HG03025 (cell line): ENCODE data around the gene FOXJ2.
"Not testable (repeated sequence)": the region's sequence is repeated elsewhere in the genome, so short reads cannot be mapped to it uniquely, and the experiment has no call there.

Source experiments
- ATAC-seq: cut with Tn5 transposase; IDR thresholded peaks from one replicate; pipeline ENCODE4 v1.9.1; 2021; ENCODE audit warnings: mild to moderate bottlenecking, moderate library complexity; ENCODE audit not compliant: unreplicated experiment, low FRiP score

The FOXJ2 gene

GRCh38 chr12:8032242-8033152 is at the start of gene FOXJ2:
TSS of gene FOXJ2 (plus strand) at chr12:8032716. CDS start at chr12:8039833, 7,117 bp downstream.
- peak; percentile 65 for ATAC-seq

GRCh38 chr12:7983019-7983418 is 49.5 kb upstream of the FOXJ2 start:
- ATAC-seq = not testable (repeated sequence)

GRCh38 chr12:7983460-7983859 is 49.1 kb upstream of the FOXJ2 start:
- not testable (repeated sequence) for ATAC-seq

GRCh38 chr12:7984900-7985299 is 47.6 kb upstream of the FOXJ2 start:
- ATAC-seq = no peak

- no peak for ATAC-seq
Observed at GRCh38 chr12:7985802-7986418, 46.6 kb upstream of the FOXJ2 start.

- ATAC-seq = no peak
Observed at GRCh38 chr12:7989827-7990491, 42.6 kb upstream of the FOXJ2 start.

GRCh38 chr12:7991535-7991934 is 41.0 kb upstream of the FOXJ2 start:
- ATAC-seq = no peak

- peak; percentile 15 for ATAC-seq
Observed at GRCh38 chr12:7994731-7995205, 37.7 kb upstream of the FOXJ2 start.

GRCh38 chr12:7995266-7995963 is 37.1 kb upstream of the FOXJ2 start:
- ATAC-seq = peak; percentile 96

GRCh38 chr12:8000827-8001226 is 31.7 kb upstream of the FOXJ2 start:
- not testable (repeated sequence) for ATAC-seq

- not testable (repeated sequence) for ATAC-seq
Observed at GRCh38 chr12:8001496-8001895, 31.0 kb upstream of the FOXJ2 start.

GRCh38 chr12:8004897-8005296 is 27.6 kb upstream of the FOXJ2 start:
- ATAC-seq = not testable (repeated sequence)

- no peak for ATAC-seq
Observed at GRCh38 chr12:8011331-8011730, 21.2 kb upstream of the FOXJ2 start.

- ATAC-seq = no peak
Observed at GRCh38 chr12:8012651-8013309, 19.7 kb upstream of the FOXJ2 start.

GRCh38 chr12:8014836-8015235 is 17.7 kb upstream of the FOXJ2 start:
- no peak for ATAC-seq

GRCh38 chr12:8018213-8018612 is 14.3 kb upstream of the FOXJ2 start:
- not testable (repeated sequence) for ATAC-seq

GRCh38 chr12:8018666-8019581 is 13.6 kb upstream of the FOXJ2 start:
- no peak for ATAC-seq

- ATAC-seq = peak; percentile 98
Observed at GRCh38 chr12:8026291-8026900, 6.1 kb upstream of the FOXJ2 start.
